Parathyroid adenoma (tissue), 2 donors: ENCODE measurements around the gene MBOAT1.

Experiments used
- H2AFZ ChIP-seq: fragments of 300-600 bp; sonication (generic); one replicate; pipeline ENCODE4 v1.7.0; 2017; ENCODE audit warnings: antibody characterized with exemption, mild to moderate bottlenecking
- H3K27ac ChIP-seq: fragments of 300-600 bp; sonication (generic); one replicate; pipeline ENCODE4 v1.7.0; 2017
- H3K27me3 ChIP-seq: fragments of 300-600 bp; sonication (generic); one replicate; pipeline ENCODE4 v1.7.0; 2017; ENCODE audit warnings: low read length; ENCODE audit not compliant: control insufficient read depth, insufficient read depth
- H3K36me3 ChIP-seq: fragments of 300-600 bp; sonication (generic); one replicate; pipeline ENCODE4 v1.7.0; 2017; ENCODE audit warnings: low read length; ENCODE audit not compliant: control insufficient read depth, insufficient read depth
- H3K4me1 ChIP-seq: fragments of 300-600 bp; sonication (generic); one replicate; pipeline ENCODE4 v1.7.0; 2017; ENCODE audit warnings: control low read depth
- H3K4me2 ChIP-seq: fragments of 300-600 bp; sonication (generic); one replicate; pipeline ENCODE4 v1.7.0; 2017; ENCODE audit warnings: low read length
- H3K4me3 ChIP-seq: fragments of 300-600 bp; sonication (generic); one replicate; pipeline ENCODE4 v1.7.0; 2017; ENCODE audit warnings: low read depth, low read length
- H3K79me2 ChIP-seq: fragments of 300-600 bp; sonication (generic); one replicate; pipeline ENCODE4 v1.7.0; 2017; ENCODE audit warnings: control low read depth
- H3K9ac ChIP-seq: fragments of 300-600 bp; sonication (generic); one replicate; pipeline ENCODE4 v1.7.0; 2017; ENCODE audit warnings: mild to moderate bottlenecking
- H3K9me3 ChIP-seq: fragments of 300-600 bp; sonication (generic); one replicate; pipeline ENCODE4 v1.7.0; 2017; ENCODE audit warnings: low read length; ENCODE audit not compliant: control insufficient read depth
- TF ChIP-seq, protein P1 (sequence below): fragments of 300-600 bp; sonication (generic); IDR thresholded peaks from one replicate; pipeline ENCODE4 v1.7.0; 2017; ENCODE audit warnings: antibody characterized with exemption, mild to moderate bottlenecking
- donor health status: primary hyperparathyroidism.

MBOAT1 gene, protein sequence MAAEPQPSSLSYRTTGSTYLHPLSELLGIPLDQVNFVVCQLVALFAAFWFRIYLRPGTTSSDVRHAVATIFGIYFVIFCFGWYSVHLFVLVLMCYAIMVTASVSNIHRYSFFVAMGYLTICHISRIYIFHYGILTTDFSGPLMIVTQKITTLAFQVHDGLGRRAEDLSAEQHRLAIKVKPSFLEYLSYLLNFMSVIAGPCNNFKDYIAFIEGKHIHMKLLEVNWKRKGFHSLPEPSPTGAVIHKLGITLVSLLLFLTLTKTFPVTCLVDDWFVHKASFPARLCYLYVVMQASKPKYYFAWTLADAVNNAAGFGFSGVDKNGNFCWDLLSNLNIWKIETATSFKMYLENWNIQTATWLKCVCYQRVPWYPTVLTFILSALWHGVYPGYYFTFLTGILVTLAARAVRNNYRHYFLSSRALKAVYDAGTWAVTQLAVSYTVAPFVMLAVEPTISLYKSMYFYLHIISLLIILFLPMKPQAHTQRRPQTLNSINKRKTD

DNA sequence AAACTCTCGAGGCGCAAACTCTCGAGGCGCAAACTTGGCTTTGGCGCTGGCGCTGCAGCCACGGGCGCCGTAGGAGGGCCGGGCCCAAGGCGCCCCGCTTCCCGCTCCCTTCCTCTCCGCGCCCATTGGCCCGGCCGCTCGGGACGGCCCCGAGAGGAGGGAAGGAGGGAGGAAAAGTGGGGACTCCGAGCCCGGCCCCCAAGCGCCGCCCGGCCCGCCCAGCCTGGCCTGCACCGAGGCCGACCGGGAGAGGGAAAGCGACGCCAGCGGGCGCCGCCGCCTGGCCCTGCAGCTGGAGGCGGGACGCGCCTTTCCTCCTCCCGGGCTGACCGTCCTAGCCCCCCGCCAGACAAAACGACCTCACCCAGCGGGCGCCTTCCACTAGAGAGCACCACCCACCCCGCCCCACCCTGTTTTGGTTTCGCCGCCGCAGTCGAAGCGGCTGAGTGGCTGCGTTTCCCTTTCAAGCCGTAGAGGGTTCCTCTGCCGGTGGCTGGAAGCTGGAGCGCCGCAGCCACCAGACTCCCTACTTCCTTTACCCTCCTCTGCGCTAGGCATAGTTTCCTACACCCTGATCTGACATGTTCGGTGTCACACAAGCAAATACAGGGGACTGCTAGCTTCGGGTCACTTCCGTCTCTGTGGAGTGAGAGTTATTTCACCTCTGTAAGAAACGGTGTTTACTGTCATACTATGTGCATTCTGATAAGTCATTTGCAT lies at the start of gene MBOAT1:
TSS of gene MBOAT1 (minus strand) at position 78 of the 720 bp plus-strand sequence. CDS start 235 bp downstream, outside the sequence.
- H3K79me2 ChIP-seq, result no peaks in the 10 kb centered on the region
- peak within 1 kb of the TSS; percentile 80 for H3K4me3 ChIP-seq
- no peaks in the 10 kb centered on the region for H3K9me3 ChIP-seq
- peak within 1 kb of the TSS; percentile 95 for H2AFZ ChIP-seq
- no peaks in the 10 kb centered on the region for H3K27me3 ChIP-seq
- peak within 1 kb of the TSS; percentile 77 for H3K27ac ChIP-seq
- peaks cover 6% of the 10 kb centered on the region for H3K4me1 ChIP-seq
- TF ChIP-seq, protein P1, sequence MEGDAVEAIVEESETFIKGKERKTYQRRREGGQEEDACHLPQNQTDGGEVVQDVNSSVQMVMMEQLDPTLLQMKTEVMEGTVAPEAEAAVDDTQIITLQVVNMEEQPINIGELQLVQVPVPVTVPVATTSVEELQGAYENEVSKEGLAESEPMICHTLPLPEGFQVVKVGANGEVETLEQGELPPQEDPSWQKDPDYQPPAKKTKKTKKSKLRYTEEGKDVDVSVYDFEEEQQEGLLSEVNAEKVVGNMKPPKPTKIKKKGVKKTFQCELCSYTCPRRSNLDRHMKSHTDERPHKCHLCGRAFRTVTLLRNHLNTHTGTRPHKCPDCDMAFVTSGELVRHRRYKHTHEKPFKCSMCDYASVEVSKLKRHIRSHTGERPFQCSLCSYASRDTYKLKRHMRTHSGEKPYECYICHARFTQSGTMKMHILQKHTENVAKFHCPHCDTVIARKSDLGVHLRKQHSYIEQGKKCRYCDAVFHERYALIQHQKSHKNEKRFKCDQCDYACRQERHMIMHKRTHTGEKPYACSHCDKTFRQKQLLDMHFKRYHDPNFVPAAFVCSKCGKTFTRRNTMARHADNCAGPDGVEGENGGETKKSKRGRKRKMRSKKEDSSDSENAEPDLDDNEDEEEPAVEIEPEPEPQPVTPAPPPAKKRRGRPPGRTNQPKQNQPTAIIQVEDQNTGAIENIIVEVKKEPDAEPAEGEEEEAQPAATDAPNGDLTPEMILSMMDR, result no peak
- H3K9ac ChIP-seq, result no peak within 1 kb of the TSS
- H3K36me3 ChIP-seq, result no peaks in the 10 kb centered on the region
- peak within 1 kb of the TSS; percentile 96 for H3K4me2 ChIP-seq

DNA sequence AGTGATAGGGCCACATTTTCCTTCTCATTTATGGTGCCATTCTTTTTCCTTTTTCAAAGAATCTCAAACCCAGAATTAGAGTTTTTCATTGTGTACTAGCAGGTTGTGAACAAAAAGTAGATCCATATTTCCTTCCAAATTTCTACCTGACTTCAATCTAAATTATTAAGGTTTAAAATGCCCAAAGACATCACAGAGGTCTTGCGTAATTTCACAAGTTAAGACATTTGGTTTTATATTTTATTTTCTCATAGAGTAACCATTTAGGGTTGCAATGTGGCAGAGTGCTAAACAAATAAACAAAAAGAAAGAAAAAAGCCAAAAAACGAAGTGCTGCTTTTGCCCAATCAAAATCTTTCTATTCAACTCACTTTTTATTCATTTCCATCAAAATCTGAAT lies 49.4 kb upstream of the MBOAT1 start:
- no peaks in the 10 kb centered on the region for H3K79me2 ChIP-seq
- TF ChIP-seq, protein P1, result no peak
- no peaks in the 10 kb centered on the region for H3K4me1 ChIP-seq
- H3K4me2 ChIP-seq, result no peak overlapping the region
- no peaks in the 10 kb centered on the region for H3K9me3 ChIP-seq
- H3K27ac ChIP-seq, result no peak overlapping the region
- no peak overlapping the region for H3K4me3 ChIP-seq
- H3K9ac ChIP-seq, result no peak overlapping the region
- no peaks in the 10 kb centered on the region for H3K36me3 ChIP-seq
- no peaks in the 10 kb centered on the region for H3K27me3 ChIP-seq
- H2AFZ ChIP-seq, result no peak overlapping the region

DNA sequence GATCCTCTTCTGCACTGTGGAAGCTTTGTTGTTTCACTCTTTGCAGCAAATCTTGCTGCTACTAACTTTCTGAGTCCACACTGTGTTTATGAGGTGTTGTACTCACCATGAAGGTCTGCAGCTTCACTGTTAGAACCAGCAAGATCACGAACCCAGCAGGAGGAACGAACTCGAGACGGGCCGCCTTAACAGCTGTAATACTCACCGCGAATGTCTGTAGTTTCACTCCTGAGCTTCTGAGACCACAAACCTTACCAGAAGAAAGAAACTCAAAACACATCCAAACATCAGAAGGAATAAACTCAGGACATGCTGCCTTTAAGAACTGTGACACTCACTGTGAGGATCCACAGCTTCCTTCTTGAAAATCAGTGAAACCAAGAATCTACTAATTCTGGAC lies 48.1 kb upstream of the MBOAT1 start:
- no peak overlapping the region for H3K4me2 ChIP-seq
- no peaks in the 10 kb centered on the region for H3K27me3 ChIP-seq
- no peaks in the 10 kb centered on the region for H3K79me2 ChIP-seq

DNA sequence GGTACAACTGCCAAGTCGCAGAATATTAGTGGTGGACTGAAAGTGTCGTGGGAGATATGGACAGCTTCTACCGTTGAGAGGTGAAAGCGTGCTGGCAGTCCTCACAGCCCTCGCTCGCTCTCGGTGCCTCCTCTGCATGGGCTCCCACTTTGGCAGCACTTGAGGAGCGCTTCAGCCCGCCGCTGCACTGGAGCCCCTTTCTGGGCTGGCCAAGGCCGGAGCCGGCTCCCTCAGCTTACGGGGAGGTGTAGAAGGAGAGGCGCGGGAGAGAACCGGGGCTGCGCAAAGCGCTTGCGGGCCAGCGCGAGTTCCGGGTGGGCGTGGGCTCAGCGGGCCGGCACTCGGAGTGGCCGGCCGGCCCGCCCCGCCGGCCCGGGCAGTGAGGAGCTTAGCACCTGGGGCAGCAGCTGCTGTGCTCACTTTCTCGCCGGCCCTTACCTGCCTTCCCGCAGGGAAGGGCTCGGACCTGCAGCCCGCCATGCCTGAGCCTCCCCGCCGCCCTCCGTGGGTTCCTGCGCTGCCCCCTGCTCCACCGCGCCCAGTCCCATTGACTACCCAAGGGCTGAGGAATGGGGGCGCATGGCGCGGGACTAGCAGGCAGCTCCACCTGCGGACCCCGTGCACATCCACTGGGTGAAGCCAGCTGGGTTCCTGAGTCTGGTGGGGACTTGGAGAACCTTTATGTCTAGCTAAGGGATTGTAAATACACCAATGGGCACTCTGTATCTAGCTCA lies 47.2 kb upstream of the MBOAT1 start:
- Histone ChIP-seq H3K36me3 (no peaks in the 10 kb centered on the region), H3K79me2 (no peaks in the 10 kb centered on the region), H3K9me3 (no peaks in the 10 kb centered on the region), H3K4me2 (no peak overlapping the region), H3K27me3 (no peaks in the 10 kb centered on the region), H3K9ac (no peak overlapping the region), H2AFZ (no peak overlapping the region), H3K4me3 (no peak overlapping the region), H3K4me1 (no peaks in the 10 kb centered on the region), H3K27ac (no peak overlapping the region)
- TF ChIP-seq, protein P1, result no peak

More for the DNA sequence above, 48.1 kb upstream of the MBOAT1 start:
- Histone ChIP-seq H3K4me1 (no peaks in the 10 kb centered on the region), H3K4me3 (no peak overlapping the region), H3K9ac (no peak overlapping the region), H3K9me3 (no peaks in the 10 kb centered on the region), H2AFZ (no peak overlapping the region), H3K27ac (no peak overlapping the region), H3K36me3 (no peaks in the 10 kb centered on the region)
- TF ChIP-seq, protein P1, result no peak
